HG02610 (cell line): ENCODE results near the gene UPF2.

Experiments used
- ATAC-seq: cut with Tn5 transposase; IDR thresholded peaks from one replicate; pipeline ENCODE4 v1.9.1; 2021; ENCODE audit warnings: mild to moderate bottlenecking, moderate library complexity; ENCODE audit not compliant: unreplicated experiment

Gene UPF2

GRCh38 chr10:11962176-11962575, 80.4 kb downstream of the UPF2 start:
- no peak for ATAC-seq

DNA sequence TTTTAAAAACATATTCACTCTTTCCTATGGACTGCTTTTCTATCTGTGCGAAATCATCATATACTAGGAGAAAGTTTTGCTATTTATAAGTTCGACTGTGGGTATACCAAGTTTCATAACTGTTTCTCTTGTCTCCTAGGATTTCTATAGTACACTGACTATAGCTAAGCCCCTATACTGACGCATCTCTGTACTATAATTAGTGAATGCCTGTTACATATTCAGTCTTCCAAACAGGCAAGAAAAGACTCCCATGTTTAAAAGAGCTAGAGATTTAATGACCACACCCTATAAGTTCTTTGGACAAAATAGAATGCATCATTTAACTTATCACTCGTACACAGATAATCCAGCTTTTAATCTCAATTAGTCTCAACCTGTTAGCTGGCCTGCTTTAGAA, 80.8 kb downstream of the UPF2 start:
- ATAC-seq: no peak

DNA sequence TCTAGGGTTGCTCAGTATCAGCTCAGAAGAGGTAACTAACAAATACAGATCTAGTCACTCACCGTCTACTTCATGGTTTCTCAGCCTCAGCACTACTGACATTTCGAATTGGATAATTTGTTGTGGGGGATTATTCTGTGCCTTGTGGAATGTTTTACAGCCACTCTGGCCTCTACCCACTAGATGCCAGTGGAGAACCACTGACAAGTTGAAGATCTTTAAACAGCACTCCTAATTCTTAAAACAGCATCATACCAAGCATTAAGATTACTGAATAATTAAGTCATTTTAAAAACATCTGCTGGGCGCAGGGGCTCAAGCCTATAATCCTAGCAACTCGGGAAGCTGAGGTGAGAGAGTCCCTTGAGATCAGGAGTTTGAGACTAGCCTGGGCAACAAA, 82.6 kb downstream of the UPF2 start:
- no peak for ATAC-seq

GRCh38 chr10:11958956-11959355, 83.7 kb downstream of the UPF2 start:
- no peak for ATAC-seq

GRCh38 chr10:11951695-11952094, 90.9 kb downstream of the UPF2 start:
- no peak for ATAC-seq

GRCh38 chr10:11950325-11951018, 92.1 kb downstream of the UPF2 start:
- no peak for ATAC-seq

GRCh38 chr10:11949152-11949551, 93.5 kb downstream of the UPF2 start:
- no peak for ATAC-seq

- ATAC-seq: no peak
Observed at GRCh38 chr10:11946652-11947051, 96.0 kb downstream of the UPF2 start.

- ATAC-seq: no peak
Observed at GRCh38 chr10:11936389-11937152, 106.0 kb downstream of the UPF2 start.

- no peak for ATAC-seq
Observed at GRCh38 chr10:11934262-11934661, 108.3 kb downstream of the UPF2 start.

GRCh38 chr10:11933577-11934223, 108.9 kb downstream of the UPF2 start:
- ATAC-seq: no peak

DNA sequence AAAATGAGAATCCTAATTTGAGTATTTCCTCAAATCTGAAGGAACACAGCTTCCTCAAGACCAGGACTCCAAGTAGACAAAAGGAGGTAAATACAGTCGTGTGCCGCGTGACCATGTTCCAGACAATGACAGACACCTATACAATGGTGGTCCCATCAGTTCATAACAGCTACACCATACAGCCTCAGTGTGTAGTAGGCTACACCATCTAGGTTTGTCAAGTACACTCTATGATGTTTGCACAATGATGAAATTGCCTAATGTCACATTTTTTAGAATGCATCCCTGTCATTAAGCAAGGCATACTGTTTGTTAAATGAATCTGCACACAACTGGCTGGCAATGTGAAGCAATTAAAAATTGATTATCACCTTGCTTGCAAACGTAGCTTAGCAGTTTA, 111.6 kb downstream of the UPF2 start:
- ATAC-seq: no peak

DNA sequence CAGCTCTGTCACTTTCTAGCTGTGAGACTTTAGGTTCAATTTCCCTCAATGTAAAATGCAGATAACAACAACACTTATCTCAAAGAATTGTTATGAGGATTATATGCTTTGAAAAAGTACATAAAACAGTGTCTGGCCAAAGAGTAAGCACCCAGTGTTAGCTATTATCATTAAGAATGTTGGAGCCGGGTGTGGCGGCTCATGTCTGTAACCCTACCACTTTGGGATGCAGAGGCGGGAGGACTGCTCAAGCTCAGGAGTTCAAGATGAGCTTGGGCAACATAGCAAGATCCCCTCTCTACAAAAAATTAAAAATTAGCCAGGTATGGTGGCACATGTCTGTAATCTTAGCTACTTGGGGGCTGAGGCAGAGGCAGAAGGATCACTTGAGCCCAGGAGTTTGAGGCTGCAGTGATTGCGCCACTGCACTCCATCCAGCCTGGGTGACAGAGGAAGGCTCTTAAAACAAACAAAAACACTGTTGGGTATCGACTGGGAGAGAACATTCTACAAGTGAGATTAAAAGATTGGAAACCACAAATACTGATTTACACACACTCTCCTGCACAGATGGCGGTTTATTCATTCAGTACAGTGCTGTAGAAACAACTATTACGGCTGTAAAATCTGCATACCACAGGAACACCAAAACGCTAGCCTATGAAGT, 112.2 kb downstream of the UPF2 start:
- no peak for ATAC-seq

GRCh38 chr10:11927746-11928145, 114.9 kb downstream of the UPF2 start:
- no peak for ATAC-seq

DNA sequence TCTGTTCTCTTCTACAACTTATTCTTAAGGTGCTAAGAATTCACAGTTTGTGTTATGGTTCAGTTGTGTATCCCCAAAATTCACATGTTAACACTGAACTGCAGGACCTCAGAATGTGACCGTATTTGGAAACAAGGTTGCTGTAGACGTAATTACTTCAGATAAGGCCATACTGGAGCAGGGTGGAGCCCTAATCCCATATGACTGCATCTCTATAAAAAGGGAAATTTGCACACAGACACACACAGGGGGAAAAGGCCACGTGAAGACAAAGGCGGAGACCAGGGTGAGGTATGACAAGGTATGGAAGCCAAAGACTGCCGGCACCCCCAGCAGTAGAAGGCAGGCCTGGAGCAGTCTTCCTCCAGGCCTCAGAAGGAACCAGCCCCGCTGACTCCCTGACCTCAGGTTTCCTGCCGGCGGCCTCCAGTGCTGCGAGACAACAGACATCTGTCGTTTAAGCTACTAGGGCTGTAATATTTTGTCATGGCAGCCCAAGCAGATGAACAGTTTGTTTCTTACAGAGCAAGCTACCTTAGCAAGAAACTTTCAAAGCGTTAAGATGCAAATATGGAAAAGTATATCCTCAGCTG, 120.7 kb downstream of the UPF2 start:
- ATAC-seq: no peak

DNA sequence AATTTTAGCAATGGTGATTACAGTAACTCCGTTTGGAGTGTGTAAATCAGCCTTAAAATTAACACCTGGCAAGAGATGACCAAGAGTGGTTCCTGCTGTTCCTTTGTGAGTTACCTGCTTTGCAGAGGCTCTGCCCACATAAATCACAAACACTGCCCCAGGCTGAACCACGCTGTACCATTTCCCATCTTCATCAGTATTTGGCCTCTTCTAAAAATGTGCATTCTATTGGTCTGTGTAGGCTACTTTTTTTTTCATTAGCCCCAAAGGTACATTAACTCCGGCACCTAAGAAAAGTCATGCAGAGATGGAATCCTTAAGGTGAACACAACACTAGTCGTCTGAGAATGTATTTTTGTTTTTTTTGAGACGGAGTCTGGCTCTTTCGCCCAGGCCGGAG, 123.3 kb downstream of the UPF2 start:
- ATAC-seq: no peak

DNA sequence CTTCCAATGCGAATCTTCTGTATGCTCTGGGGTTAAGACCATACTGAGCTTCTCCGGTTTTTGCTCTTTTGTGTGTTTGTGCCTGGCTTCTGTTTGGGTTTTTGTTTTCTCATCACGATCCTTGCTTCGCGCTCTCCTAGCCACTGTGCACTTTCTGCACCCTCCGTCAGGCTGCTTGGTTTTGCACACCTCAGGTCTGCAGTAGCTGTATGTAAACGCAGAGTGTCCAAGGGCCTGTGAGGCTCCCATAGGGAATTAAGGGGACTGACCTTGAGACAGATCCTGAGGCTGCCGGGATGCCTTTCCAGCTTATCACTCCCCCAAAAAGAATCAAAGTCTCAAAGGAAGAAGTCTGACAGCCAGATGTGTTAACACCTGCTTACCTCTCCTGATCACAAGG, 124.2 kb downstream of the UPF2 start:
- no peak for ATAC-seq

- no peak for ATAC-seq
Observed at GRCh38 chr10:11913079-11913641, 129.4 kb downstream of the UPF2 start.

- ATAC-seq: no peak
Observed at GRCh38 chr10:11910102-11910501, 132.5 kb downstream of the UPF2 start.

- no peak for ATAC-seq
Observed at GRCh38 chr10:11909618-11910017, 133.0 kb downstream of the UPF2 start.

DNA sequence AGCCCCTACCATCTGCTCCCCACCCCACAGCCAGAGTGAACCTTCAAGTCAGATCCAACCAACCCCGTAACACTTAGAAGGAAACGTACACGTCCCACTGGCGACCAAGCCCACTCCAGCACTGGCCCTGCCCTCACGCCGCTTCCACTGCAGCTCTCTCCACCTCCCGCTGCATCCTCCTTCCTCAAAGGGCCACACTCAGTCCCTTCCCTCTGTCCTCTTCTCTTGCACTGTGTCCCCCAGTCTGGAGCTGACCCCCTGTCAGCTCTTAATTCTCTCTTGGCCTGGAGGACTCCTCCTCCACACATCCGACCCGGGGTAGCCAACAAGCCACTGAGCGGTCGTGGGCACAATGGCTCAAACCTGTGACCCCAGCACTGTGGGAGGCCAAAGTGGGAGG, 133.6 kb downstream of the UPF2 start:
- ATAC-seq: no peak
